T1000 (cell line): ENCODE measurements around the gene CADM1.

Source experiments
- DNase-seq: peaks from one replicate; lab custom pipeline; 2025; ENCODE audit warnings: mixed read lengths; lab: John Stamatoyannopoulos, UW

CADM1 gene

GRCh38 chr11:115151010-115151409, 353.2 kb downstream of the CADM1 start:
- DNase-seq: no peak

GRCh38 chr11:115148691-115149090, 355.5 kb downstream of the CADM1 start:
- DNase-seq: no peak

- DNase-seq: no peak
Measured at GRCh38 chr11:115148101-115148500, 356.1 kb downstream of the CADM1 start.

- DNase-seq: no peak
Measured at GRCh38 chr11:115147243-115147807, 356.9 kb downstream of the CADM1 start.

- DNase-seq: no peak
Measured at GRCh38 chr11:115146425-115146824, 357.8 kb downstream of the CADM1 start.

GRCh38 chr11:115145324-115145723, 358.9 kb downstream of the CADM1 start:
- DNase-seq: no peak

- DNase-seq: no peak
Measured at GRCh38 chr11:115144914-115145313, 359.3 kb downstream of the CADM1 start.

- no peak for DNase-seq
Measured at GRCh38 chr11:115144014-115144413, 360.2 kb downstream of the CADM1 start.

- no peak for DNase-seq
Measured at GRCh38 chr11:115141231-115142114, 362.7 kb downstream of the CADM1 start.

- DNase-seq: no peak
Measured at GRCh38 chr11:115135936-115136335, 368.3 kb downstream of the CADM1 start.

GRCh38 chr11:115134926-115135325, 369.3 kb downstream of the CADM1 start:
- no peak for DNase-seq

- no peak for DNase-seq
Measured at GRCh38 chr11:115133475-115134209, 370.6 kb downstream of the CADM1 start.

- DNase-seq: no peak
Measured at GRCh38 chr11:115132436-115133228, 371.6 kb downstream of the CADM1 start.

GRCh38 chr11:115129473-115130289, 374.5 kb downstream of the CADM1 start:
- no peak for DNase-seq

- no peak for DNase-seq
Measured at GRCh38 chr11:115128226-115128625, 376.0 kb downstream of the CADM1 start.

GRCh38 chr11:115127790-115128189, 376.4 kb downstream of the CADM1 start:
- DNase-seq: no peak

GRCh38 chr11:115126515-115127208, 377.6 kb downstream of the CADM1 start:
- DNase-seq: no peak

GRCh38 chr11:115126092-115126491, 378.1 kb downstream of the CADM1 start:
- no peak for DNase-seq

GRCh38 chr11:115124786-115125185, 379.4 kb downstream of the CADM1 start:
- no peak for DNase-seq

- no peak for DNase-seq
Measured at GRCh38 chr11:115123641-115124040, 380.6 kb downstream of the CADM1 start.
